HepG2 (cell line): ENCODE results near the gene SESN1. TPM values are rescaled to one million over a fixed set of nuclear protein-coding genes. Genes with fewer than 3 reads are reported as not detected.

Experiments
- CHD2 ChIP-seq: IDR thresholded peaks from 2 replicates; pipeline ENCODE4 v1.6.1; 2011; ENCODE audit warnings: low read depth, low read length, improper control_type of control experiment
- HNRNPK ChIP-seq: fragments of 200-400 bp; formaldehyde crosslinking; IDR thresholded peaks from 2 replicates; pipeline ENCODE4 v1.6.1; 2018; ENCODE audit warnings: low read length, low read depth, moderate library complexity, mild to moderate bottlenecking; ENCODE audit not compliant: poor library complexity, severe bottlenecking
- MYC ChIP-seq: sonication (generic); formaldehyde crosslinking; IDR thresholded peaks from 2 replicates; pipeline ENCODE4 v1.9.0; 2021; ENCODE audit warnings: missing genetic modification reagents, borderline replicate concordance
- NCOA5 ChIP-seq: sonication (generic); formaldehyde crosslinking; IDR thresholded peaks from 2 replicates; pipeline ENCODE4 v1.4.0; 2020; ENCODE audit warnings: missing genetic modification reagents
- NFATC3 ChIP-seq: sonication (generic); formaldehyde crosslinking; IDR thresholded peaks from 2 replicates; pipeline ENCODE4 v1.5.1; 2020; ENCODE audit warnings: mild to moderate bottlenecking, missing genetic modification reagents
- POLR2A ChIP-seq, 2 experiments: IDR thresholded peaks; 2 replicates each; pipeline ENCODE4 v1.6.1; 2011; ENCODE audit warnings: low read depth in 2 of 2, low read length in 2 of 2, mild to moderate bottlenecking in 1 of 2, moderate library complexity in 1 of 2; ENCODE audit not compliant: insufficient read depth in 1 of 2
- SALL1 ChIP-seq: sonication (generic); formaldehyde crosslinking; IDR thresholded peaks from 2 replicates; pipeline ENCODE4 v1.8.0; 2022; ENCODE audit warnings: mild to moderate bottlenecking, missing genetic modification reagents
- SNAPC2 ChIP-seq: sonication (generic); formaldehyde crosslinking; IDR thresholded peaks from 2 replicates; pipeline ENCODE4 v1.8.1; 2022; ENCODE audit warnings: mild to moderate bottlenecking, missing genetic modification reagents
- TARDBP ChIP-seq: sonication (generic); formaldehyde crosslinking; IDR thresholded peaks from 2 replicates; pipeline ENCODE4 v1.8.0; 2022; ENCODE audit warnings: mild to moderate bottlenecking, missing genetic modification reagents
- ZBTB21 ChIP-seq: sonication (generic); formaldehyde crosslinking; IDR thresholded peaks from 2 replicates; pipeline ENCODE4 v1.4.0; 2020; ENCODE audit warnings: missing genetic modification reagents
- ZBTB25 ChIP-seq: IDR thresholded peaks from 2 replicates; pipeline ENCODE4 v1.6.1; 2018; ENCODE audit warnings: missing genetic modification reagents
- ZBTB49 ChIP-seq: sonication (generic); formaldehyde crosslinking; IDR thresholded peaks from 2 replicates; pipeline ENCODE4 v1.4.0; 2020; ENCODE audit warnings: missing genetic modification reagents, borderline replicate concordance
- ZMAT3 ChIP-seq: sonication (generic); formaldehyde crosslinking; conservative IDR thresholded peaks from 2 replicates; pipeline ENCODE4 v1.7.0; 2021; ENCODE audit warnings: missing genetic modification reagents
- ZNF121 ChIP-seq: sonication (generic); formaldehyde crosslinking; IDR thresholded peaks from 2 replicates; pipeline ENCODE4 v1.5.0; 2020; ENCODE audit warnings: mild to moderate bottlenecking, missing genetic modification reagents
- ZNF124 ChIP-seq: sonication (generic); formaldehyde crosslinking; IDR thresholded peaks from 2 replicates; pipeline ENCODE4 v1.4.0; 2020; ENCODE audit warnings: missing genetic modification reagents
- ZNF138 ChIP-seq: sonication (generic); formaldehyde crosslinking; IDR thresholded peaks from 2 replicates; pipeline ENCODE4 v1.5.0; 2020; ENCODE audit warnings: mild to moderate bottlenecking, low read depth, missing genetic modification reagents
- ZNF564 ChIP-seq: sonication (generic); formaldehyde crosslinking; IDR thresholded peaks from 2 replicates; pipeline ENCODE4 v1.8.1; 2023; ENCODE audit warnings: mild to moderate bottlenecking, missing genetic modification reagents
- ZNF614 ChIP-seq: IDR thresholded peaks from 2 replicates; pipeline ENCODE4 v1.6.1; 2018; ENCODE audit warnings: missing biosample characterization, missing genetic modification reagents, inconsistent platforms, borderline replicate concordance
- ZNF883 ChIP-seq: sonication (generic); formaldehyde crosslinking; IDR thresholded peaks from 2 replicates; pipeline ENCODE4 v1.5.1; 2020; ENCODE audit warnings: mild to moderate bottlenecking, missing genetic modification reagents; ENCODE audit errors: not compliant biosample characterization
- polyA plus RNA-seq, 8 experiments: library from polyadenylated mRNA; depleted of rRNA in 3 of 8; stranded (reverse) in 7 of 8; unstranded in 1 of 8; fragments of >200 nt; fragmentation: Illumina TruSeq in 4 of 8; extraction: Trizol in 4 of 8; gene quantifications; 2 replicates each; pipeline versions ENCODE4 v1.2.1 to v1.2.3, GENCODE V29; 2011 to 2016; ENCODE audit warnings: low read depth in 4 of 8, missing spikeins in 1 of 8, mixed read lengths in 1 of 8; ENCODE audit not compliant: insufficient read depth in 1 of 8
- total RNA-seq, 5 experiments: library from RNA; depleted of rRNA; stranded (reverse); fragments of >200 nt; fragmentation: Illumina TruSeq; extraction: Trizol; gene quantifications; 2 replicates each; pipeline ENCODE4 v1.2.3, GENCODE V29; 2016; ENCODE audit warnings: low read depth in 1 of 5
- TF ChIP-seq, protein P1 (sequence below): IDR thresholded peaks from 2 replicates; pipeline ENCODE4 v1.6.1; 2016; ENCODE audit warnings: low read depth, borderline replicate concordance
- TF ChIP-seq, protein P2 (sequence below): sonication (generic); formaldehyde crosslinking; IDR thresholded peaks from 2 replicates; pipeline ENCODE4 v1.4.0; 2020; ENCODE audit warnings: missing genetic modification reagents

SESN1 gene
- total and polyA plus RNA-seq, 2 of the 13 experiments (the other 11 are each of a cell fraction or from before 2014, with no cell fraction given) = 24.9 to 44.7 TPM

GRCh38 chr6:109009236-109009961 lies 85.2 kb downstream of the SESN1 start (continued):
- no peak for TF ChIP-seq NCOA5 (CRISPR knock-in tag)
- no peak for TF ChIP-seq HNRNPK
- no peak for TF ChIP-seq ZBTB49
- peak; percentile 39; the same call in 1 of the 2 replicates for TF ChIP-seq ZNF121 (CRISPR knock-in tag)
- TF ChIP-seq ZMAT3 (CRISPR knock-in tag) = peak; percentile 64; the same call in 1 of the 2 replicates
- TF ChIP-seq ZNF124 (CRISPR knock-in tag) = peak; percentile 17; the same call in 1 of the 2 replicates
- peak; percentile 22; the same call in 1 of the 2 replicates for TF ChIP-seq TARDBP (CRISPR knock-in tag)
- peak; percentile 54 to 79 for TF ChIP-seq POLR2A (IDR thresholded peaks at IDR 0.05; ENCODE audit: insufficient read depth in 1 of 2, low read depth in 2 of 2, low read length in 2 of 2)
- TF ChIP-seq, protein P1, sequence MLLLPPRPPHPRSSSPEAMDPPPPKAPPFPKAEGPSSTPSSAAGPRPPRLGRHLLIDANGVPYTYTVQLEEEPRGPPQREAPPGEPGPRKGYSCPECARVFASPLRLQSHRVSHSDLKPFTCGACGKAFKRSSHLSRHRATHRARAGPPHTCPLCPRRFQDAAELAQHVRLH (CRISPR knock-in tag) = 0 out of 2 replicates have a peak, but pooled peaks have one; percentile 6
- peak; percentile 74 for TF ChIP-seq ZNF883 (CRISPR knock-in tag)
- TF ChIP-seq NFATC3 (CRISPR knock-in tag) = peak; percentile 46; the same call in 1 of the 2 replicates
- TF ChIP-seq SALL1 (CRISPR knock-in tag) = peak; percentile 57
- peak; percentile 62 for TF ChIP-seq MYC (CRISPR knock-in tag)
- peak; percentile 32 for TF ChIP-seq ZNF138 (CRISPR knock-in tag)
- no peak for TF ChIP-seq CHD2
- TF ChIP-seq ZNF564 (CRISPR knock-in tag) = peak; percentile 67; the same call in 1 of the 2 replicates
- TF ChIP-seq ZBTB25 (CRISPR knock-in tag) = no peak
- TF ChIP-seq, protein P2, sequence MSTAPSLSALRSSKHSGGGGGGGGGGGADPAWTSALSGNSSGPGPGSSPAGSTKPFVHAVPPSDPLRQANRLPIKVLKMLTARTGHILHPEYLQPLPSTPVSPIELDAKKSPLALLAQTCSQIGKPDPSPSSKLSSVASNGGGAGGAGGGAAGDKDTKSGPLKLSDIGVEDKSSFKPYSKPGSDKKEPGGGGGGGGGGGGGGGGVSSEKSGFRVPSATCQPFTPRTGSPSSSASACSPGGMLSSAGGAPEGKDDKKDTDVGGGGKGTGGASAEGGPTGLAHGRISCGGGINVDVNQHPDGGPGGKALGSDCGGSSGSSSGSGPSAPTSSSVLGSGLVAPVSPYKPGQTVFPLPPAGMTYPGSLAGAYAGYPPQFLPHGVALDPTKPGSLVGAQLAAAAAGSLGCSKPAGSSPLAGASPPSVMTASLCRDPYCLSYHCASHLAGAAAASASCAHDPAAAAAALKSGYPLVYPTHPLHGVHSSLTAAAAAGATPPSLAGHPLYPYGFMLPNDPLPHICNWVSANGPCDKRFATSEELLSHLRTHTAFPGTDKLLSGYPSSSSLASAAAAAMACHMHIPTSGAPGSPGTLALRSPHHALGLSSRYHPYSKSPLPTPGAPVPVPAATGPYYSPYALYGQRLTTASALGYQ (CRISPR knock-in tag) = no peak
- no peak for TF ChIP-seq ZBTB21 (CRISPR knock-in tag)
- TF ChIP-seq ZNF614 (CRISPR knock-in tag) = 0 out of 2 replicates have a peak, but pooled peaks have one; percentile 12
- TF ChIP-seq SNAPC2 (CRISPR knock-in tag) = no peak
